Liver (tissue), 9 donors: ENCODE results near the gene HSPA1B. TPM values are rescaled to one million over a fixed set of nuclear protein-coding genes. Genes with fewer than 3 reads are reported as not detected.

Experiments used
- DNase-seq: peaks from one replicate; pipeline ENCODE4 v3.0.0-alpha.2; 2017; ENCODE audit warnings: low spot score
- H3K27ac ChIP-seq, 2 donors: one replicate each; pipeline ENCODE4 v1.7.0; 2013; ENCODE audit warnings: inconsistent platforms in 2 of 2, low read length in 2 of 2, control low read depth in 1 of 2, low read depth in 1 of 2, mild to moderate bottlenecking in 1 of 2
- H3K27me3 ChIP-seq, 4 donors: one replicate each; pipeline versions ENCODE4 v1.6.1 to v1.7.0; 2013; ENCODE audit warnings: low read length in 3 of 4, inconsistent platforms in 1 of 4, mild to moderate bottlenecking in 1 of 4, moderate library complexity in 1 of 4; ENCODE audit not compliant: control insufficient read depth in 4 of 4, insufficient read depth in 4 of 4
- H3K36me3 ChIP-seq, 4 donors: one replicate each; pipeline versions ENCODE4 v1.6.1 to v1.7.0; 2013; ENCODE audit warnings: low read length in 3 of 4, mild to moderate bottlenecking in 3 of 4, low read depth in 1 of 4, moderate library complexity in 1 of 4; ENCODE audit not compliant: control insufficient read depth in 4 of 4, insufficient read depth in 3 of 4
- H3K4me1 ChIP-seq, 4 donors: one replicate each; pipeline versions ENCODE4 v1.6.1 to v1.7.0; 2013; ENCODE audit warnings: low read length in 3 of 4, mild to moderate bottlenecking in 3 of 4, moderate library complexity in 1 of 4; ENCODE audit not compliant: control insufficient read depth in 4 of 4, insufficient read depth in 4 of 4
- H3K4me3 ChIP-seq, 3 donors: one replicate each; pipeline versions ENCODE4 v1.6.1 to v1.7.0; 2013; ENCODE audit warnings: low read length in 3 of 3, control low read depth in 1 of 3, low read depth in 1 of 3, mild to moderate bottlenecking in 1 of 3
- H3K9ac ChIP-seq, 2 donors: one replicate each; pipeline ENCODE4 v1.7.0; 2013; ENCODE audit warnings: low read length in 2 of 2, mild to moderate bottlenecking in 2 of 2, moderate library complexity in 2 of 2, control low read depth in 1 of 2, low read depth in 1 of 2
- H3K9me3 ChIP-seq, 4 donors: one replicate each; pipeline versions ENCODE4 v1.6.1 to v1.7.0; 2013; ENCODE audit warnings: low read length in 3 of 4; ENCODE audit not compliant: control insufficient read depth in 4 of 4
- ATF3 ChIP-seq: IDR thresholded peaks from 2 replicates; pipeline ENCODE4 v1.6.1; 2016; ENCODE audit warnings: antibody characterized with exemption
- CTCF ChIP-seq: fragments of 150-350 bp; IDR thresholded peaks from 2 replicates; pipeline ENCODE4 v1.5.1; 2017; ENCODE audit warnings: improper control_type of control experiment, low read depth, low read length; ENCODE audit not compliant: missing input control
- EGR1 ChIP-seq, 2 donors: IDR thresholded peaks; 2 replicates each; pipeline ENCODE4 v1.6.1; 2016 to 2018; ENCODE audit warnings: antibody characterized with exemption in 2 of 2, low read depth in 2 of 2
- FOXA1 ChIP-seq: IDR thresholded peaks from 2 replicates; pipeline ENCODE4 v1.6.1; 2016; ENCODE audit warnings: antibody characterized with exemption
- FOXA2 ChIP-seq: IDR thresholded peaks from 2 replicates; pipeline ENCODE4 v1.6.1; 2016; ENCODE audit warnings: antibody characterized with exemption
- GABPA ChIP-seq, 2 donors: IDR thresholded peaks in 1 of 2; conservative IDR thresholded peaks in 1 of 2; 2 replicates each; pipeline ENCODE4 v1.6.1; 2016; ENCODE audit warnings: antibody characterized with exemption in 2 of 2, mild to moderate bottlenecking in 1 of 2, moderate library complexity in 1 of 2
- HNF4A ChIP-seq, 2 donors: conservative IDR thresholded peaks; 2 replicates each; pipeline ENCODE4 v1.6.1; 2016; ENCODE audit warnings: antibody characterized with exemption in 2 of 2, mild to moderate bottlenecking in 2 of 2
- HNF4G ChIP-seq: IDR thresholded peaks from 2 replicates; pipeline ENCODE4 v1.6.1; 2016; ENCODE audit warnings: antibody characterized with exemption
- JUND ChIP-seq, 2 donors: IDR thresholded peaks; 2 replicates each; pipeline ENCODE4 v1.6.1; 2016; ENCODE audit warnings: antibody characterized with exemption in 2 of 2
- MAX ChIP-seq: IDR thresholded peaks from 2 replicates; pipeline ENCODE4 v1.6.1; 2016; ENCODE audit warnings: antibody characterized with exemption
- NR2F2 ChIP-seq: IDR thresholded peaks from 2 replicates; pipeline ENCODE4 v1.6.1; 2016; ENCODE audit warnings: antibody characterized with exemption
- RAD21 ChIP-seq, 2 donors: IDR thresholded peaks; 2 replicates each; pipeline ENCODE4 v1.6.1; 2016; ENCODE audit warnings: antibody characterized with exemption in 2 of 2, mild to moderate bottlenecking in 2 of 2
- REST ChIP-seq: IDR thresholded peaks from 2 replicates; pipeline ENCODE4 v1.6.1; 2016; ENCODE audit warnings: antibody characterized with exemption, mild to moderate bottlenecking
- RXRA ChIP-seq, 2 donors: IDR thresholded peaks; 2 replicates each; pipeline ENCODE4 v1.6.1; 2017 to 2018; ENCODE audit warnings: antibody characterized with exemption in 2 of 2, mild to moderate bottlenecking in 1 of 2
- SP1 ChIP-seq: IDR thresholded peaks from 2 replicates; pipeline ENCODE4 v1.6.1; 2018; ENCODE audit warnings: antibody characterized with exemption, mild to moderate bottlenecking
- TAF1 ChIP-seq: conservative IDR thresholded peaks from 2 replicates; pipeline ENCODE4 v1.6.1; 2016; ENCODE audit warnings: antibody characterized with exemption, mild to moderate bottlenecking
- YY1 ChIP-seq: IDR thresholded peaks from 2 replicates; pipeline ENCODE4 v1.6.1; 2016; ENCODE audit warnings: antibody characterized with exemption, mild to moderate bottlenecking
- ZBTB33 ChIP-seq: IDR thresholded peaks from 2 replicates; pipeline ENCODE4 v1.6.1; 2016; ENCODE audit warnings: antibody characterized with exemption
- WGBS: extraction: QIAGEN DNeasy Blood & Tissue Kit; methylation state at CpG from one replicate; pipeline ENCODE4 v1.1.7; 2013; 5-methylcytosine and 5-hydroxymethylcytosine counted together
- polyA plus RNA-seq, 2 donors: library from polyadenylated mRNA; stranded (reverse) in 1 of 2; unstranded in 1 of 2; fragments of 200-250 nt in 1 of 2; fragments of >200 nt in 1 of 2; fragmentation: Nextera tagmentation in 1 of 2; extraction: Ambion mirVana in 1 of 2; gene quantifications; one replicate each; pipeline versions ENCODE4 v1.2.1 to v1.2.3, GENCODE V29; 2013 to 2015
- total RNA-seq, 2 donors: library from RNA; depleted of rRNA; stranded (reverse); fragments of >200 nt; gene quantifications; one replicate each; pipeline ENCODE4 v1.2.3, GENCODE V29; 2014
- donor health status: healthy.
- donor health status: healthy.
- donor health status: healthy.
- donor health status: healthy.
- donor health status: healthy.

The HSPA1B gene
- total and polyA plus RNA-seq, 4 donors = 9.5 to 165 (median 43.9) TPM

- H3K4me1 ChIP-seq = peaks cover 6 to 20% (median 10%) of the 10 kb centered on the region in 4 donors
- peak within 1 kb of the TSS; percentile 93 to 100 for H3K27ac ChIP-seq
- WGBS = under 1% methylated on average over 56 of the region's 56 CpGs
- no peaks in the 10 kb centered on the region for H3K27me3 ChIP-seq
- DNase-seq = peak; percentile 92
- no peaks in the 10 kb centered on the region for H3K9me3 ChIP-seq
- no peak for TF ChIP-seq ATF3
- TF ChIP-seq CTCF = no peak
- peak; percentile 95 for TF ChIP-seq REST
- TF ChIP-seq RAD21 (IDR thresholded peaks at IDR 0.05) = peak; percentile 5 to 8
- TF ChIP-seq EGR1 (IDR thresholded peaks at IDR 0.05; ENCODE audit: low read depth in 2 of 2) = peak in 1 of 2 donors; percentile 56
- TF ChIP-seq HNF4G = no peak
- TF ChIP-seq NR2F2 = no peak
- peak; percentile 92 for TF ChIP-seq TAF1
- TF ChIP-seq RXRA (IDR thresholded peaks at IDR 0.05) = peak in 1 of 2 donors; percentile 16
- peak; percentile 43 for TF ChIP-seq FOXA2
- peak in 1 of 2 donors; percentile 7 for TF ChIP-seq HNF4A (conservative IDR thresholded peaks at IDR 0.05)
- peak; percentile 26 for TF ChIP-seq MAX
- peak; percentile 13 for TF ChIP-seq FOXA1
- no peak for TF ChIP-seq GABPA (IDR thresholded peaks at IDR 0.05 in 1 of 2, conservative IDR thresholded peaks at IDR 0.05 in 1 of 2)
- TF ChIP-seq SP1 = peak; percentile 82
- peak; percentile 58 for TF ChIP-seq ZBTB33
- peak in 1 of 2 donors; percentile 27 for TF ChIP-seq JUND (IDR thresholded peaks at IDR 0.05)
- peak; percentile 85 for TF ChIP-seq YY1
- peak within 1 kb of the TSS; percentile 65 to 94 for H3K9ac ChIP-seq
- H3K4me3 ChIP-seq = peak within 1 kb of the TSS; percentile 33 to 54 (median 49)
- H3K36me3 ChIP-seq = no peaks in the 10 kb centered on the region
These were observed 12.3 kb upstream of the HSPA1B start, which contains the start of the genes HSPA1A and HSPA1L for GRCh38 chr6:31815025-31815838. Gene HSPA1A, plus strand, starts transcription at chr6:31815543. Its CDS starts 214 bp downstream, at chr6:31815757. Gene HSPA1L, minus strand, starts transcription at chr6:31815283. Its CDS starts 3,311 bp downstream, at chr6:31811972.
